HepG2 (cell line): Measurements from ENCODE around the gene SPAG9. TPM values are rescaled to one million over a fixed set of nuclear protein-coding genes. Genes with fewer than 3 reads are reported as not detected.

Experiments
- FOXA1 ChIP-seq, 2 experiments: fragments of 450-650 bp in 1 of 2; sonication (generic) in 1 of 2; formaldehyde crosslinking in 1 of 2; IDR thresholded peaks; 2 replicates each; pipeline versions ENCODE4 v1.4.0 to v1.6.1; 2016 to 2020; ENCODE audit warnings: missing genetic modification reagents in 1 of 2
- GFI1 ChIP-seq: sonication (generic); formaldehyde crosslinking; IDR thresholded peaks from 2 replicates; pipeline ENCODE4 v1.5.0; 2020; ENCODE audit warnings: missing genetic modification reagents, mild to moderate bottlenecking, borderline replicate concordance
- HNF1A ChIP-seq, 2 experiments: sonication (generic) in 1 of 2; formaldehyde crosslinking in 1 of 2; IDR thresholded peaks; 2 replicates each; pipeline versions ENCODE4 v1.4.0 to v1.6.1; 2016 to 2020; ENCODE audit warnings: borderline replicate concordance in 1 of 2, low read depth in 1 of 2, mild to moderate bottlenecking in 1 of 2, missing genetic modification reagents in 1 of 2
- KDM5B ChIP-seq: sonication (generic); formaldehyde crosslinking; IDR thresholded peaks from 2 replicates; pipeline ENCODE4 v1.4.0; 2020; ENCODE audit warnings: missing genetic modification reagents, mild to moderate bottlenecking, borderline replicate concordance
- ZBTB37 ChIP-seq: sonication (generic); formaldehyde crosslinking; IDR thresholded peaks from 2 replicates; pipeline ENCODE4 v1.4.0; 2020; ENCODE audit warnings: mild to moderate bottlenecking, missing genetic modification reagents
- ZFP1 ChIP-seq: IDR thresholded peaks from 2 replicates; pipeline ENCODE4 v1.6.1; 2016
- ZFP41 ChIP-seq: sonication (generic); formaldehyde crosslinking; IDR thresholded peaks from 2 replicates; pipeline ENCODE4 v1.4.0; 2020; ENCODE audit warnings: mild to moderate bottlenecking, missing genetic modification reagents, borderline replicate concordance
- ZNF253 ChIP-seq: sonication (generic); formaldehyde crosslinking; IDR thresholded peaks from 2 replicates; pipeline ENCODE4 v1.8.0; 2022; ENCODE audit warnings: mild to moderate bottlenecking, missing genetic modification reagents, borderline replicate concordance
- polyA plus RNA-seq, 8 experiments: library from polyadenylated mRNA; depleted of rRNA in 3 of 8; stranded (reverse) in 7 of 8; unstranded in 1 of 8; fragments of >200 nt; fragmentation: Illumina TruSeq in 4 of 8; extraction: Trizol in 4 of 8; gene quantifications; 2 replicates each; pipeline versions ENCODE4 v1.2.1 to v1.2.3, GENCODE V29; 2011 to 2016; ENCODE audit warnings: low read depth in 4 of 8, missing spikeins in 1 of 8, mixed read lengths in 1 of 8; ENCODE audit not compliant: insufficient read depth in 1 of 8
- total RNA-seq, 5 experiments: library from RNA; depleted of rRNA; stranded (reverse); fragments of >200 nt; fragmentation: Illumina TruSeq; extraction: Trizol; gene quantifications; 2 replicates each; pipeline ENCODE4 v1.2.3, GENCODE V29; 2016; ENCODE audit warnings: low read depth in 1 of 5
- TF ChIP-seq, protein P1 (sequence below): IDR thresholded peaks from 2 replicates; pipeline ENCODE4 v1.6.1; 2016; ENCODE audit warnings: low read depth
- TF ChIP-seq, protein P2 (sequence below): sonication (generic); formaldehyde crosslinking; IDR thresholded peaks from 2 replicates; pipeline ENCODE4 v1.4.0; 2020; ENCODE audit warnings: missing genetic modification reagents

Gene SPAG9
- total and polyA plus RNA-seq, 2 of the 13 experiments (the other 11 are each of a cell fraction or from before 2014, with no cell fraction given): 43.2 to 78.6 TPM

DNA sequence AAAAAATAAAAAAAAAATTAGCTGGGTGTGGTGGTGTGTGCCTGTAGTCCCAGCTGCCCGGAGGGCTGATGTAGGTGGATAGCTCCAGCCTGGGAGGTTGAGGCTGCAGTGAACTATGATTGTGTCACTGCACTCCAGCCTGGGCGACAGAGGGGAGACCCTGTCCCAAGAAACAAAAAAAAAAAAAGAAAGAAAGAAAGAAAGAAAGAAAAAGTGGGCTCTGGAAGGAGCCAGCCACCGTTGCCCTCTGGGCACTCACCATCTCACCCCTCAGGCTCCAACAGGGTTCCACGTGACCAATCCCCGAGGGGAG lies 167.2 kb downstream of the SPAG9 start (continued):
- TF ChIP-seq, protein P1, sequence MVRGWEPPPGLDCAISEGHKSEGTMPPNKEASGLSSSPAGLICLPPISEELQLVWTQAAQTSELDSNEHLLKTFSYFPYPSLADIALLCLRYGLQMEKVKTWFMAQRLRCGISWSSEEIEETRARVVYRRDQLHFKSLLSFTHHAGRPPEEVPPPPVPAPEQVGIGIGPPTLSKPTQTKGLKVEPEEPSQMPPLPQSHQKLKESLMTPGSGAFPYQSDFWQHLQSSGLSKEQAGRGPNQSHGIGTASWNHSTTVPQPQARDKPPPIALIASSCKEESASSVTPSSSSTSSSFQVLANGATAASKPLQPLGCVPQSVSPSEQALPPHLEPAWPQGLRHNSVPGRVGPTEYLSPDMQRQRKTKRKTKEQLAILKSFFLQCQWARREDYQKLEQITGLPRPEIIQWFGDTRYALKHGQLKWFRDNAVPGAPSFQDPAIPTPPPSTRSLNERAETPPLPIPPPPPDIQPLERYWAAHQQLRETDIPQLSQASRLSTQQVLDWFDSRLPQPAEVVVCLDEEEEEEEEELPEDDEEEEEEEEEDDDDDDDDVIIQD: no peak
- TF ChIP-seq FOXA1 (IDR thresholded peaks at IDR 0.05) (no peak), FOXA1 (CRISPR knock-in tag; IDR thresholded peaks at IDR 0.05) (no peak), GFI1 (CRISPR knock-in tag) (no peak), HNF1A (IDR thresholded peaks at IDR 0.05; ENCODE audit: low read depth) (no peak), HNF1A (CRISPR knock-in tag; IDR thresholded peaks at IDR 0.05; ENCODE audit: borderline replicate concordance) (no peak), ZFP41 (CRISPR knock-in tag) (no peak), ZBTB37 (CRISPR knock-in tag) (no peak), ZNF253 (CRISPR knock-in tag) (no peak), ZFP1 (CRISPR knock-in tag) (no peak), KDM5B (CRISPR knock-in tag) (no peak)
- TF ChIP-seq, protein P2, sequence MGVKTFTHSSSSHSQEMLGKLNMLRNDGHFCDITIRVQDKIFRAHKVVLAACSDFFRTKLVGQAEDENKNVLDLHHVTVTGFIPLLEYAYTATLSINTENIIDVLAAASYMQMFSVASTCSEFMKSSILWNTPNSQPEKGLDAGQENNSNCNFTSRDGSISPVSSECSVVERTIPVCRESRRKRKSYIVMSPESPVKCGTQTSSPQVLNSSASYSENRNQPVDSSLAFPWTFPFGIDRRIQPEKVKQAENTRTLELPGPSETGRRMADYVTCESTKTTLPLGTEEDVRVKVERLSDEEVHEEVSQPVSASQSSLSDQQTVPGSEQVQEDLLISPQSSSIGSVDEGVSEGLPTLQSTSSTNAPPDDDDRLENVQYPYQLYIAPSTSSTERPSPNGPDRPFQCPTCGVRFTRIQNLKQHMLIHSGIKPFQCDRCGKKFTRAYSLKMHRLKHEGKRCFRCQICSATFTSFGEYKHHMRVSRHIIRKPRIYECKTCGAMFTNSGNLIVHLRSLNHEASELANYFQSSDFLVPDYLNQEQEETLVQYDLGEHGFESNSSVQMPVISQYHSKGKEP (CRISPR knock-in tag): no peak
